ENCODE measurements around the gene WDHD1.
A peak's percentile ranks its signal among the peaks of the same experiment; 100 is the strongest.
"Not testable (repeated sequence)": the region's sequence is repeated elsewhere in the genome, so short reads cannot be mapped to it uniquely, and the experiment has no call there.

The WDHD1 gene

GRCh38 chr14:55028476-55028875 is 1.6 kb upstream of the WDHD1 start:
- H3K4me3 ChIP-seq (IDR thresholded peaks at IDR 0.05; ENCODE audit: insufficient read depth, low read depth, low read length) = no peak overlapping the region
- H3K27me3 ChIP-seq (ENCODE audit: insufficient read depth, low read depth) = no peaks in the 10 kb centered on the region
- H3K4me1 ChIP-seq (ENCODE audit: low read depth, poor library complexity, severe bottlenecking) = peaks cover 31% of the 10 kb centered on the region
- no peaks in the 10 kb centered on the region for H3K36me3 ChIP-seq (ENCODE audit: insufficient read depth)
- H2AFZ ChIP-seq (ENCODE audit: low read depth) = no peak overlapping the region
- peak overlapping the region; percentile 85; the same call in 1 of the 2 replicates for H3K9ac ChIP-seq
- H3K79me2 ChIP-seq (ENCODE audit: insufficient read depth, low read depth) = peaks cover 62% of the 10 kb centered on the region
- peak overlapping the region; percentile 39 for H3K4me2 ChIP-seq
- no peak overlapping the region for H3K27ac ChIP-seq
- H4K20me1 ChIP-seq (ENCODE audit: insufficient read depth) = no peaks in the 10 kb centered on the region
- no peak for TF ChIP-seq CTCF (conservative IDR thresholded peaks at IDR 0.05; ENCODE audit: low read depth, low read length)

DNA sequence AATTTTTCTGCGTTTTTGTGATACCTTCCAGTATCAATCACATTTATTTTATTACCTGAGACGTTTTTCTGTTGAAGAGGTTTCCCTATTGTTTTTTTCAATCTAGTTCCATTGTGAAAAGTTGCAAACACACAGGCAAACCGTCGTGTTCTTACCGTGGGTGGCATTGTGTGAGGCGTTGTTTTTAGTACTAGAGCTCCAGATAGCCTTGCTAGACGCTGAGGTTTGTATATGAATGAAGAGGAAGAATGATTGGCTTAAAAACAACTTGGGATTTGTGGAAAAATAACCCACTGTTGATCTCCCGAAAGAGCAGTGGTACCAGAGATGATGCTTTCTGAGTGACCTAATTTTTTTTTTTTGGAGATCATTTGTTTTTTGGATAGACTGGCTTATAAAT is 1.2 kb upstream of the WDHD1 start:
- H3K36me3 ChIP-seq (ENCODE audit: insufficient read depth) = no peaks in the 10 kb centered on the region
- peak overlapping the region; percentile 39 for H3K4me2 ChIP-seq
- peaks cover 62% of the 10 kb centered on the region for H3K79me2 ChIP-seq (ENCODE audit: insufficient read depth, low read depth)
- peaks cover 31% of the 10 kb centered on the region for H3K4me1 ChIP-seq (ENCODE audit: low read depth, poor library complexity, severe bottlenecking)
- no peaks in the 10 kb centered on the region for H4K20me1 ChIP-seq (ENCODE audit: insufficient read depth)
- peak overlapping the region; percentile 63; the same call in 1 of the 2 replicates for H3K27ac ChIP-seq
- TF ChIP-seq CTCF (conservative IDR thresholded peaks at IDR 0.05; ENCODE audit: low read depth, low read length) = no peak
- no peak overlapping the region for H2AFZ ChIP-seq (ENCODE audit: low read depth)
- peak overlapping the region; percentile 85; the same call in 1 of the 2 replicates for H3K9ac ChIP-seq
- H3K4me3 ChIP-seq (IDR thresholded peaks at IDR 0.05; ENCODE audit: insufficient read depth, low read depth, low read length) = no peak overlapping the region
- H3K27me3 ChIP-seq (ENCODE audit: insufficient read depth, low read depth) = no peaks in the 10 kb centered on the region

- no peak for TF ChIP-seq CTCF (conservative IDR thresholded peaks at IDR 0.05; ENCODE audit: low read depth, low read length)
- H3K4me1 ChIP-seq (ENCODE audit: low read depth, poor library complexity, severe bottlenecking) = peaks cover 31% of the 10 kb centered on the region
- no peaks in the 10 kb centered on the region for H4K20me1 ChIP-seq (ENCODE audit: insufficient read depth)
- H3K4me3 ChIP-seq (IDR thresholded peaks at IDR 0.05; ENCODE audit: insufficient read depth, low read depth, low read length) = no peak overlapping the region
- no peaks in the 10 kb centered on the region for H3K27me3 ChIP-seq (ENCODE audit: insufficient read depth, low read depth)
- H3K36me3 ChIP-seq (ENCODE audit: insufficient read depth) = no peaks in the 10 kb centered on the region
- H3K4me2 ChIP-seq = peak overlapping the region; percentile 76
- peak overlapping the region; percentile 63 for H3K27ac ChIP-seq
- peak overlapping the region; percentile 43 for H2AFZ ChIP-seq (ENCODE audit: low read depth)
- H3K9ac ChIP-seq = peak overlapping the region; percentile 85
- H3K79me2 ChIP-seq (ENCODE audit: insufficient read depth, low read depth) = peaks cover 55% of the 10 kb centered on the region
Observed at GRCh38 chr14:55026441-55026792, 482 bp downstream of the WDHD1 start.

DNA sequence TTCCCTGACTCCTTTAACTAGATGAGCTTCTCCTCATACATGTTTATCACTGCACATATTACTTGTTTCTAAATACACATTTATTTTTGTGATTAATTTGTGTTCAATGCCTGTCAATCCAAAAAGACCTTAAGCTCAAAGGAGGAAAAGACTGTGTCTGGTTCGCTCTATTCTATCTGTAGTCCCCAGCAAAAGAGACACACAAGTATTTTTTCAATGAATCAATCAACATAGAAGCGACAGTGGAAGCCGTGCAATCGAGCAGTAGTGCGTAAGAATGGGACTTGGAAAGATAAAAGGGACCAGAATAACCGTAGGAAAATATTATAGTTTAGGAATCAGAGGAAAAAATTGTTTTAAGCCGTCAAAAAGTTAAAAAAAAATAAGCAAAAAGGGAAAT is 951 bp downstream of the WDHD1 start:
- no peak overlapping the region for H3K27ac ChIP-seq
- no peaks in the 10 kb centered on the region for H4K20me1 ChIP-seq (ENCODE audit: insufficient read depth)
- no peak for TF ChIP-seq CTCF (conservative IDR thresholded peaks at IDR 0.05; ENCODE audit: low read depth, low read length)
- peak overlapping the region; percentile 85; the same call in 1 of the 2 replicates for H3K9ac ChIP-seq
- no peaks in the 10 kb centered on the region for H3K27me3 ChIP-seq (ENCODE audit: insufficient read depth, low read depth)
- peaks cover 29% of the 10 kb centered on the region for H3K4me1 ChIP-seq (ENCODE audit: low read depth, poor library complexity, severe bottlenecking)
- H3K4me2 ChIP-seq = peak overlapping the region; percentile 76
- H3K4me3 ChIP-seq (IDR thresholded peaks at IDR 0.05; ENCODE audit: insufficient read depth, low read depth, low read length) = no peak overlapping the region
- H3K79me2 ChIP-seq (ENCODE audit: insufficient read depth, low read depth) = peaks cover 51% of the 10 kb centered on the region
- H3K36me3 ChIP-seq (ENCODE audit: insufficient read depth) = no peaks in the 10 kb centered on the region
- no peak overlapping the region for H2AFZ ChIP-seq (ENCODE audit: low read depth)

DNA sequence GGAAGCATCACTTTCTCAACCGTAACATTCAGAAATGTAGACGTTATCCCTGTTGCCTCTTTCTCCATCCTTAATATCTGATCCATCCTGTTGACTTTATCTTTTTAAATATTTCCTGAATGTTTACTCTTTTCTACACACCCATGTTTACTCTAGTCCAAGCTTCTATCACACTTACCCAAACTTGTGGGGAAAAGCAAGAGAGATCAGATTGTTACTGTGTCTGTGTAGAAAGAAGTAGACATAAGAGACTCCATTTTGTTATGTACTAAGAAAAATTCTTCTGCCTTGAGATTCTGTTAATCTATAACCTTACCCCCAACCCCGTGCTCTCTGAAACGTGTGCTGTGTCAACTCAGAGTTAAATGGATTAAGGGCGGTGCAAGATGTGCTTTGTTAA is 2.5 kb downstream of the WDHD1 start:
- H3K4me2 ChIP-seq; H4K20me1 ChIP-seq (ENCODE audit: insufficient read depth); H3K27ac ChIP-seq; H3K9ac ChIP-seq; H3K27me3 ChIP-seq (ENCODE audit: insufficient read depth, low read depth); H3K36me3 ChIP-seq (ENCODE audit: insufficient read depth); H3K4me3 ChIP-seq (IDR thresholded peaks at IDR 0.05; ENCODE audit: insufficient read depth, low read depth, low read length); H2AFZ ChIP-seq (ENCODE audit: low read depth): not testable (repeated sequence)
- peaks cover 36% of the 10 kb centered on the region for H3K79me2 ChIP-seq (ENCODE audit: insufficient read depth, low read depth)
- peaks cover 15% of the 10 kb centered on the region for H3K4me1 ChIP-seq (ENCODE audit: low read depth, poor library complexity, severe bottlenecking)
